GM23338 (cell line): ENCODE results near the gene ZBTB20. TPM values are rescaled to one million over a fixed set of nuclear protein-coding genes. Genes with fewer than 3 reads are reported as not detected.
A peak's percentile ranks its signal among the peaks of the same experiment; 100 is the strongest.

Experiments
- ATAC-seq: fragments of 200-7000 bp; cut with Tn5 transposase; 3 replicates; pipeline ENCODE4 v1.9.1; 2020
- DNase-seq: peaks from one replicate; pipeline ENCODE4 v3.0.0-alpha.2; 2015; ENCODE audit warnings: low spot score
- H2AFZ ChIP-seq: fragments of 200-600 bp; sonication (generic); 2 replicates; pipeline ENCODE4 v1.8.0; 2016; ENCODE audit warnings: antibody characterized with exemption, mild to moderate bottlenecking, moderate library complexity
- H3F3A ChIP-seq: fragments of 200-600 bp; sonication (generic); replicated peaks from 2 replicates; pipeline ENCODE4 v1.8.0; 2017; ENCODE audit warnings: antibody characterized with exemption, mixed run types, low read depth
- H3K27ac ChIP-seq: fragments of 200-600 bp; sonication (generic); 2 replicates; pipeline ENCODE4 v1.6.1; 2016; ENCODE audit warnings: low read depth
- H3K27me3 ChIP-seq: fragments of 200-600 bp; sonication (generic); 2 replicates; pipeline ENCODE4 v1.8.0; 2016; ENCODE audit warnings: mild to moderate bottlenecking, mixed run types, moderate library complexity; ENCODE audit not compliant: insufficient read depth
- H3K36me3 ChIP-seq: fragments of 200-600 bp; sonication (generic); 2 replicates; pipeline ENCODE4 v1.8.0; 2016; ENCODE audit warnings: mild to moderate bottlenecking; ENCODE audit not compliant: insufficient read depth
- H3K4me1 ChIP-seq: fragments of 200-600 bp; sonication (generic); 2 replicates; pipeline ENCODE4 v1.8.0; 2016; ENCODE audit warnings: mild to moderate bottlenecking, moderate library complexity; ENCODE audit not compliant: insufficient read depth
- H3K4me2 ChIP-seq: fragments of 200-600 bp; sonication (generic); 2 replicates; pipeline ENCODE4 v1.7.1; 2017; ENCODE audit warnings: mixed run types
- H3K4me3 ChIP-seq: fragments of 200-600 bp; sonication (generic); 2 replicates; pipeline ENCODE4 v1.6.1; 2016; ENCODE audit warnings: mixed run types
- H3K79me2 ChIP-seq: fragments of 200-600 bp; sonication (generic); replicated peaks from 2 replicates; pipeline ENCODE4 v1.8.0; 2017; ENCODE audit warnings: mild to moderate bottlenecking; ENCODE audit not compliant: insufficient read depth
- H3K9me2 ChIP-seq: fragments of 200-600 bp; sonication (generic); 2 replicates; pipeline ENCODE4 v1.8.0; 2017; ENCODE audit not compliant: insufficient read depth
- H4K20me1 ChIP-seq: fragments of 200-600 bp; sonication (generic); replicated peaks from 2 replicates; pipeline ENCODE4 v1.8.0; 2017; ENCODE audit warnings: mild to moderate bottlenecking; ENCODE audit not compliant: insufficient read depth
- H3K27ac Mint-ChIP-seq: 2 replicates; pipeline ENCODE4 v1.8.0; 2020; ENCODE audit warnings: inconsistent platforms, mild to moderate bottlenecking, moderate library complexity, mixed read lengths
- H3K27me3 Mint-ChIP-seq: 3 replicates; pipeline ENCODE4 v1.8.0; 2022; ENCODE audit warnings: low read depth, mild to moderate bottlenecking, moderate library complexity, mixed read lengths, inconsistent platforms; ENCODE audit not compliant: insufficient read depth, poor library complexity
- H3K36me3 Mint-ChIP-seq: 3 replicates; pipeline ENCODE4 v1.8.0; 2021; ENCODE audit warnings: low read depth, mild to moderate bottlenecking, inconsistent platforms, moderate library complexity, mixed read lengths
- H3K4me1 Mint-ChIP-seq: 3 replicates; pipeline ENCODE4 v1.8.0; 2020; ENCODE audit warnings: mild to moderate bottlenecking, inconsistent platforms, mixed read lengths
- H3K4me3 Mint-ChIP-seq: 3 replicates; pipeline ENCODE4 v1.8.0; 2021; ENCODE audit warnings: moderate library complexity, mild to moderate bottlenecking, inconsistent platforms, mixed read lengths
- H3K9me3 Mint-ChIP-seq: 3 replicates; pipeline ENCODE4 v1.8.0; 2020; ENCODE audit warnings: moderate library complexity, mild to moderate bottlenecking, inconsistent platforms, mixed read lengths
- CREB1 ChIP-seq: fragments of 250-450 bp; sonication (Bioruptor Pico); IDR thresholded peaks from 2 replicates; pipeline ENCODE4 v1.5.0; 2020; ENCODE audit warnings: low read depth, mild to moderate bottlenecking, moderate library complexity
- EZH2 ChIP-seq: fragments of 200-600 bp; sonication (generic); IDR thresholded peaks from one replicate; pipeline ENCODE4 v1.8.0; 2017; ENCODE audit warnings: antibody characterized with exemption, mild to moderate bottlenecking, low read depth; ENCODE audit not compliant: unreplicated experiment
- JUNB ChIP-seq: IDR thresholded peaks from one replicate; pipeline ENCODE4 v1.6.1; 2016; ENCODE audit warnings: antibody characterized with exemption; ENCODE audit not compliant: unreplicated experiment
- POLR2AphosphoS5 ChIP-seq: IDR thresholded peaks from 2 replicates; pipeline ENCODE4 v1.6.1; 2016; ENCODE audit warnings: antibody characterized with exemption, low read depth
- STAT1 ChIP-seq: IDR thresholded peaks from one replicate; pipeline ENCODE4 v1.6.1; 2016; ENCODE audit warnings: antibody characterized with exemption; ENCODE audit not compliant: unreplicated experiment
- ZNF114 ChIP-seq: fragments of 250-450 bp; sonication (Bioruptor Pico); IDR thresholded peaks from 2 replicates; pipeline ENCODE4 v1.5.0; 2020; ENCODE audit warnings: mild to moderate bottlenecking, moderate library complexity
- ZNF331 ChIP-seq: fragments of 250-450 bp; sonication (Bioruptor Pico); IDR thresholded peaks from 2 replicates; pipeline ENCODE4 v1.5.0; 2020; ENCODE audit warnings: low read depth, mild to moderate bottlenecking, moderate library complexity
- polyA plus RNA-seq: library from polyadenylated mRNA; unstranded; fragments of >200 nt; fragmentation: Nextera tagmentation; extraction: Ambion mirVana; gene quantifications from 2 replicates; pipeline ENCODE4 v1.2.1, GENCODE V29; 2016
- total RNA-seq: library from RNA; depleted of rRNA; stranded (reverse); fragments of >200 nt; shearing (Covaris generic); gene quantifications from 2 replicates; pipeline ENCODE4 v1.2.3, GENCODE V29; 2014
- TF ChIP-seq, protein P1 (sequence below): IDR thresholded peaks from 2 replicates; pipeline ENCODE4 v1.6.1; 2016; ENCODE audit warnings: antibody characterized with exemption
- TF ChIP-seq, protein P2 (sequence below): IDR thresholded peaks from one replicate; pipeline ENCODE4 v1.6.1; 2018; ENCODE audit warnings: antibody characterized with exemption; ENCODE audit not compliant: unreplicated experiment
- TF ChIP-seq, protein P3 (sequence below), 2 experiments: fragments of 200-600 bp in 1 of 2; sonication (generic) in 1 of 2; conservative IDR thresholded peaks; 2 replicates each; pipeline versions ENCODE4 v1.5.1 to v1.6.1; 2016 to 2017; ENCODE audit warnings: antibody characterized with exemption in 2 of 2, low read depth in 2 of 2, mild to moderate bottlenecking in 2 of 2, moderate library complexity in 1 of 2

Gene ZBTB20
- total and polyA plus RNA-seq, 2 experiments from 2014 or later: 2.0 to 3.3 TPM

DNA sequence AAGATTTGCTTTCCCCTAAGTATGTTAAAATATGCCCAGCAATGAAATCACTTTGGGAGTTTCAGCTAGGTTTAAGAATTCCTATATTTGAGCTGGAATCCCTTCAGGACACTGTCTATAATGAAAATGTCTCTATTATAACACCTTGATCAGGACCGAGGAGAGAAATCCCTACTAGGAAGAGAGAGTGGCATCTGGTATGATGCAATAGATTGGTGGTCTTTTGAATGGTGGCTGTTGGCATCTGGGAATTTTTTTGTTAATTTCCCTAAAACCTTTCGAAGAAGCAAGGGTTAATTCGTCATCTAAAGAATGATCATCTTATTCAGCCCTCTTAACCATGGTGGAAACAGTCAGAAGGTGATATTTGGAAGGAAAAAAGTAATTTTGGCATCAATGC is 810.2 kb downstream of the ZBTB20 start:
- H3K9me2 ChIP-seq: no peaks in the 10 kb centered on the region
- Mint-ChIP-seq H3K4me1 (peaks cover 49% of the 10 kb centered on the region), H3K4me3 (no peak overlapping the region), H3K36me3 (no peaks in the 10 kb centered on the region), H3K27me3 (peaks cover 4% of the 10 kb centered on the region), H3K27ac (0 out of 2 replicates have a peak overlapping the region, but pooled peaks have one; percentile 2), H3K9me3 (no peaks in the 10 kb centered on the region; the same call in 2 of the 3 replicates)
- no peaks in the 10 kb centered on the region for H4K20me1 ChIP-seq
- peaks cover 30% of the 10 kb centered on the region for H3K4me1 ChIP-seq
- H3K4me3 ChIP-seq: no peak overlapping the region
- no peaks in the 10 kb centered on the region for H3K27me3 ChIP-seq
- no peaks in the 10 kb centered on the region for H3K36me3 ChIP-seq
- DNase-seq (no peak), ATAC-seq (no peak)
- H3K4me2 ChIP-seq: no peak overlapping the region
- H3K27ac ChIP-seq: no peak overlapping the region
- peaks cover 5% of the 10 kb centered on the region for H3F3A ChIP-seq
- no peak overlapping the region for H2AFZ ChIP-seq
- TF ChIP-seq EZH2 (no peak), POLR2AphosphoS5 (no peak), STAT1 (no peak), ZNF114 (CRISPR knock-in tag) (no peak), ZNF331 (CRISPR knock-in tag) (no peak), CREB1 (no peak), JUNB (no peak)
- TF ChIP-seq, protein P1, sequence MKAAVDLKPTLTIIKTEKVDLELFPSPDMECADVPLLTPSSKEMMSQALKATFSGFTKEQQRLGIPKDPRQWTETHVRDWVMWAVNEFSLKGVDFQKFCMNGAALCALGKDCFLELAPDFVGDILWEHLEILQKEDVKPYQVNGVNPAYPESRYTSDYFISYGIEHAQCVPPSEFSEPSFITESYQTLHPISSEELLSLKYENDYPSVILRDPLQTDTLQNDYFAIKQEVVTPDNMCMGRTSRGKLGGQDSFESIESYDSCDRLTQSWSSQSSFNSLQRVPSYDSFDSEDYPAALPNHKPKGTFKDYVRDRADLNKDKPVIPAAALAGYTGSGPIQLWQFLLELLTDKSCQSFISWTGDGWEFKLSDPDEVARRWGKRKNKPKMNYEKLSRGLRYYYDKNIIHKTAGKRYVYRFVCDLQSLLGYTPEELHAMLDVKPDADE: no peak
- TF ChIP-seq, protein P2, sequence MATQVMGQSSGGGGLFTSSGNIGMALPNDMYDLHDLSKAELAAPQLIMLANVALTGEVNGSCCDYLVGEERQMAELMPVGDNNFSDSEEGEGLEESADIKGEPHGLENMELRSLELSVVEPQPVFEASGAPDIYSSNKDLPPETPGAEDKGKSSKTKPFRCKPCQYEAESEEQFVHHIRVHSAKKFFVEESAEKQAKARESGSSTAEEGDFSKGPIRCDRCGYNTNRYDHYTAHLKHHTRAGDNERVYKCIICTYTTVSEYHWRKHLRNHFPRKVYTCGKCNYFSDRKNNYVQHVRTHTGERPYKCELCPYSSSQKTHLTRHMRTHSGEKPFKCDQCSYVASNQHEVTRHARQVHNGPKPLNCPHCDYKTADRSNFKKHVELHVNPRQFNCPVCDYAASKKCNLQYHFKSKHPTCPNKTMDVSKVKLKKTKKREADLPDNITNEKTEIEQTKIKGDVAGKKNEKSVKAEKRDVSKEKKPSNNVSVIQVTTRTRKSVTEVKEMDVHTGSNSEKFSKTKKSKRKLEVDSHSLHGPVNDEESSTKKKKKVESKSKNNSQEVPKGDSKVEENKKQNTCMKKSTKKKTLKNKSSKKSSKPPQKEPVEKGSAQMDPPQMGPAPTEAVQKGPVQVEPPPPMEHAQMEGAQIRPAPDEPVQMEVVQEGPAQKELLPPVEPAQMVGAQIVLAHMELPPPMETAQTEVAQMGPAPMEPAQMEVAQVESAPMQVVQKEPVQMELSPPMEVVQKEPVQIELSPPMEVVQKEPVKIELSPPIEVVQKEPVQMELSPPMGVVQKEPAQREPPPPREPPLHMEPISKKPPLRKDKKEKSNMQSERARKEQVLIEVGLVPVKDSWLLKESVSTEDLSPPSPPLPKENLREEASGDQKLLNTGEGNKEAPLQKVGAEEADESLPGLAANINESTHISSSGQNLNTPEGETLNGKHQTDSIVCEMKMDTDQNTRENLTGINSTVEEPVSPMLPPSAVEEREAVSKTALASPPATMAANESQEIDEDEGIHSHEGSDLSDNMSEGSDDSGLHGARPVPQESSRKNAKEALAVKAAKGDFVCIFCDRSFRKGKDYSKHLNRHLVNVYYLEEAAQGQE: no peak
- TF ChIP-seq, protein P3, sequence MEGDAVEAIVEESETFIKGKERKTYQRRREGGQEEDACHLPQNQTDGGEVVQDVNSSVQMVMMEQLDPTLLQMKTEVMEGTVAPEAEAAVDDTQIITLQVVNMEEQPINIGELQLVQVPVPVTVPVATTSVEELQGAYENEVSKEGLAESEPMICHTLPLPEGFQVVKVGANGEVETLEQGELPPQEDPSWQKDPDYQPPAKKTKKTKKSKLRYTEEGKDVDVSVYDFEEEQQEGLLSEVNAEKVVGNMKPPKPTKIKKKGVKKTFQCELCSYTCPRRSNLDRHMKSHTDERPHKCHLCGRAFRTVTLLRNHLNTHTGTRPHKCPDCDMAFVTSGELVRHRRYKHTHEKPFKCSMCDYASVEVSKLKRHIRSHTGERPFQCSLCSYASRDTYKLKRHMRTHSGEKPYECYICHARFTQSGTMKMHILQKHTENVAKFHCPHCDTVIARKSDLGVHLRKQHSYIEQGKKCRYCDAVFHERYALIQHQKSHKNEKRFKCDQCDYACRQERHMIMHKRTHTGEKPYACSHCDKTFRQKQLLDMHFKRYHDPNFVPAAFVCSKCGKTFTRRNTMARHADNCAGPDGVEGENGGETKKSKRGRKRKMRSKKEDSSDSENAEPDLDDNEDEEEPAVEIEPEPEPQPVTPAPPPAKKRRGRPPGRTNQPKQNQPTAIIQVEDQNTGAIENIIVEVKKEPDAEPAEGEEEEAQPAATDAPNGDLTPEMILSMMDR (conservative IDR thresholded peaks at IDR 0.05; ENCODE audit: low read depth in 2 of 2): no peak
- no peaks in the 10 kb centered on the region for H3K79me2 ChIP-seq
